Skeletal muscle satellite cell (primary cell): ENCODE measurements around the gene ARSB.
"Not testable (repeated sequence)": the region's sequence is repeated elsewhere in the genome, so short reads cannot be mapped to it uniquely, and the experiment has no call there.

ENCODE experiments used
- H3K27me3 ChIP-seq: 2 replicates; pipeline ENCODE4 v1.7.0; 2013; ENCODE audit warnings: low read length; ENCODE audit not compliant: control insufficient read depth, insufficient read depth
- H3K36me3 ChIP-seq: 2 replicates; pipeline ENCODE4 v1.7.0; 2013; ENCODE audit warnings: mild to moderate bottlenecking, control low read depth, low read length; ENCODE audit not compliant: insufficient read depth
- H3K4me1 ChIP-seq: 2 replicates; pipeline ENCODE4 v1.7.0; 2013; ENCODE audit warnings: low read length; ENCODE audit not compliant: control insufficient read depth, insufficient read depth
- H3K4me2 ChIP-seq: 2 replicates; pipeline ENCODE4 v1.7.0; 2013; ENCODE audit warnings: mild to moderate bottlenecking, low read length
- H3K4me3 ChIP-seq: 2 replicates; pipeline ENCODE4 v1.7.0; 2013; ENCODE audit warnings: low read length
- H3K9ac ChIP-seq: 2 replicates; pipeline ENCODE4 v1.7.0; 2013; ENCODE audit warnings: mild to moderate bottlenecking, low read depth, low read length, moderate library complexity
- H3K9me3 ChIP-seq: replicated peaks from 2 replicates; pipeline ENCODE4 v1.7.0; 2013; ENCODE audit warnings: mild to moderate bottlenecking, control low read depth, low read length

ARSB gene

GRCh38 chr5:78890667-78891379 is 94.3 kb downstream of the ARSB start:
- Histone ChIP-seq H3K4me3 (no peak overlapping the region), H3K9ac (no peak overlapping the region), H3K27me3 (no peaks in the 10 kb centered on the region), H3K4me2 (no peak overlapping the region), H3K4me1 (peaks cover 10% of the 10 kb centered on the region), H3K36me3 (no peaks in the 10 kb centered on the region), H3K9me3 (no peaks in the 10 kb centered on the region)

GRCh38 chr5:78889369-78890140 is 95.6 kb downstream of the ARSB start:
- Histone ChIP-seq H3K9ac (no peak overlapping the region), H3K27me3 (no peaks in the 10 kb centered on the region), H3K4me3 (no peak overlapping the region), H3K4me2 (peak overlapping the region; percentile 10), H3K4me1 (peaks cover 7% of the 10 kb centered on the region), H3K9me3 (no peaks in the 10 kb centered on the region), H3K36me3 (no peaks in the 10 kb centered on the region)

- no peaks in the 10 kb centered on the region for H3K9me3 ChIP-seq
- no peaks in the 10 kb centered on the region for H3K27me3 ChIP-seq
- peaks cover 7% of the 10 kb centered on the region for H3K4me1 ChIP-seq
- H3K4me2 ChIP-seq, result no peak overlapping the region
- no peak overlapping the region for H3K9ac ChIP-seq
- no peaks in the 10 kb centered on the region for H3K36me3 ChIP-seq
- no peak overlapping the region for H3K4me3 ChIP-seq
Observed at GRCh38 chr5:78888580-78889368, 96.3 kb downstream of the ARSB start.

- no peak overlapping the region for H3K9ac ChIP-seq
- no peak overlapping the region for H3K4me2 ChIP-seq
- no peak overlapping the region for H3K4me3 ChIP-seq
- H3K9me3 ChIP-seq, result no peaks in the 10 kb centered on the region
- H3K36me3 ChIP-seq, result no peaks in the 10 kb centered on the region
- peaks cover 7% of the 10 kb centered on the region for H3K4me1 ChIP-seq
- no peaks in the 10 kb centered on the region for H3K27me3 ChIP-seq
Observed at GRCh38 chr5:78887384-78888118, 97.6 kb downstream of the ARSB start.

- H3K4me3 ChIP-seq, result no peak overlapping the region
- peaks cover 7% of the 10 kb centered on the region for H3K4me1 ChIP-seq
- no peaks in the 10 kb centered on the region for H3K9me3 ChIP-seq
- H3K4me2 ChIP-seq, result no peak overlapping the region
- no peaks in the 10 kb centered on the region for H3K27me3 ChIP-seq
- no peak overlapping the region for H3K9ac ChIP-seq
- H3K36me3 ChIP-seq, result no peaks in the 10 kb centered on the region
Observed at GRCh38 chr5:78886341-78887230, 98.5 kb downstream of the ARSB start.

GRCh38 chr5:78881884-78882283 is 103.2 kb downstream of the ARSB start:
- Histone ChIP-seq H3K4me1 (peaks cover 4% of the 10 kb centered on the region), H3K4me3 (no peak overlapping the region), H3K9ac (no peak overlapping the region), H3K27me3 (no peaks in the 10 kb centered on the region), H3K36me3 (no peaks in the 10 kb centered on the region), H3K4me2 (no peak overlapping the region), H3K9me3 (no peaks in the 10 kb centered on the region)

GRCh38 chr5:78879516-78879915 is 105.6 kb downstream of the ARSB start:
- H3K4me1 ChIP-seq, result peaks cover 4% of the 10 kb centered on the region
- H3K4me3 ChIP-seq, result no peak overlapping the region
- H3K9me3 ChIP-seq, result no peaks in the 10 kb centered on the region
- H3K9ac ChIP-seq, result no peak overlapping the region
- H3K4me2 ChIP-seq, result peak overlapping the region; percentile 47
- H3K36me3 ChIP-seq, result no peaks in the 10 kb centered on the region
- H3K27me3 ChIP-seq, result no peaks in the 10 kb centered on the region

GRCh38 chr5:78866076-78866475 is 119.0 kb downstream of the ARSB start:
- not testable (repeated sequence) for H3K9ac ChIP-seq, H3K9me3 ChIP-seq, H3K36me3 ChIP-seq, H3K4me2 ChIP-seq, H3K27me3 ChIP-seq, H3K4me3 ChIP-seq, H3K4me1 ChIP-seq

- H3K36me3 ChIP-seq, result peaks cover 6% of the 10 kb centered on the region
- peaks cover 11% of the 10 kb centered on the region for H3K4me1 ChIP-seq
- no peak overlapping the region for H3K4me2 ChIP-seq
- H3K9me3 ChIP-seq, result no peaks in the 10 kb centered on the region
- H3K4me3 ChIP-seq, result no peak overlapping the region
- H3K9ac ChIP-seq, result peak overlapping the region; percentile 50
- no peaks in the 10 kb centered on the region for H3K27me3 ChIP-seq
Observed at GRCh38 chr5:78858364-78858763, 126.7 kb downstream of the ARSB start.

GRCh38 chr5:78855026-78855425 is 130.1 kb downstream of the ARSB start:
- H3K27me3 ChIP-seq, result no peaks in the 10 kb centered on the region
- peaks cover 6% of the 10 kb centered on the region for H3K36me3 ChIP-seq
- H3K9me3 ChIP-seq, result no peaks in the 10 kb centered on the region
- no peak overlapping the region for H3K4me3 ChIP-seq
- no peak overlapping the region for H3K4me2 ChIP-seq
- H3K4me1 ChIP-seq, result peaks cover 11% of the 10 kb centered on the region
- no peak overlapping the region for H3K9ac ChIP-seq
